Gastroesophageal sphincter (tissue), 4 donors: Measurements from ENCODE around the gene MSX2. TPM values are rescaled to one million over a fixed set of nuclear protein-coding genes. Genes with fewer than 3 reads are reported as not detected.

Source experiments
- ATAC-seq: fragments of 150-250 bp; one replicate; pipeline ENCODE4 v1.9.1; 2016; ENCODE audit warnings: mild to moderate bottlenecking, moderate library complexity
- H3K27ac ChIP-seq, 4 donors: fragments of 200-600 bp; sonication (generic) in 3 of 4; 1 replicate in 3 of 4; 2 replicates in 1 of 4; pipeline ENCODE4 v1.5.1; 2016 to 2019
- H3K27me3 ChIP-seq: fragments of 200-600 bp; sonication (generic); one replicate; pipeline ENCODE4 v1.5.1; 2019
- H3K36me3 ChIP-seq, 2 donors: fragments of 200-600 bp; sonication (generic); one replicate each; pipeline ENCODE4 v1.5.1; 2019; ENCODE audit warnings: control low read depth in 1 of 2
- H3K4me1 ChIP-seq, 3 donors: fragments of 200-600 bp; sonication (generic); 1 replicate in 2 of 3; 2 replicates in 1 of 3; pipeline ENCODE4 v1.5.1; 2016 to 2019; ENCODE audit warnings: control low read depth in 2 of 3
- H3K4me3 ChIP-seq, 2 donors: fragments of 200-600 bp; sonication (generic); one replicate each; pipeline ENCODE4 v1.5.1; 2019; ENCODE audit warnings: mild to moderate bottlenecking in 1 of 2, moderate library complexity in 1 of 2
- H3K9me3 ChIP-seq, 3 donors: fragments of 200-600 bp; sonication (generic); one replicate each; pipeline ENCODE4 v1.5.1; 2017 to 2019; ENCODE audit warnings: control low read depth in 2 of 3
- CTCF ChIP-seq, 4 experiments: fragments of 200-600 bp in 2 of 4; fragments of 450-650 bp in 2 of 4; sonication (generic) in 1 of 4; IDR thresholded peaks; one replicate each; pipeline ENCODE4 v1.5.1; 2017 to 2019; ENCODE audit warnings: antibody characterized with exemption in 4 of 4, mild to moderate bottlenecking in 2 of 4, moderate library complexity in 2 of 4
- EP300 ChIP-seq: sonication (generic); formaldehyde crosslinking; IDR thresholded peaks from one replicate; pipeline ENCODE4 v1.6.1; 2017; ENCODE audit warnings: antibody characterized with exemption, mild to moderate bottlenecking
- POLR2A ChIP-seq, 2 donors: fragments of 450-650 bp; IDR thresholded peaks; one replicate each; pipeline ENCODE4 v1.6.1; 2017; ENCODE audit warnings: antibody characterized with exemption in 2 of 2, mild to moderate bottlenecking in 2 of 2, moderate library complexity in 1 of 2
- POLR2AphosphoS5 ChIP-seq: sonication (generic); formaldehyde crosslinking; IDR thresholded peaks from one replicate; pipeline ENCODE4 v1.6.1; 2017; ENCODE audit warnings: antibody characterized with exemption
- WGBS, 2 donors: methylation state at CpG; one replicate each; pipeline ENCODE4 v1.1.5; 2018; ENCODE audit warnings: low coverage in 1 of 2; 5-methylcytosine and 5-hydroxymethylcytosine counted together
- total RNA-seq, 4 donors: library from RNA; depleted of rRNA; stranded (reverse); fragments of >200 nt; gene quantifications; one replicate each; pipeline ENCODE4 v1.1.0, GENCODE V29; 2016

Gene MSX2
- total RNA-seq, 4 donors from 2014 or later = 0.81 to 2.6 (median 1.2) TPM

DNA sequence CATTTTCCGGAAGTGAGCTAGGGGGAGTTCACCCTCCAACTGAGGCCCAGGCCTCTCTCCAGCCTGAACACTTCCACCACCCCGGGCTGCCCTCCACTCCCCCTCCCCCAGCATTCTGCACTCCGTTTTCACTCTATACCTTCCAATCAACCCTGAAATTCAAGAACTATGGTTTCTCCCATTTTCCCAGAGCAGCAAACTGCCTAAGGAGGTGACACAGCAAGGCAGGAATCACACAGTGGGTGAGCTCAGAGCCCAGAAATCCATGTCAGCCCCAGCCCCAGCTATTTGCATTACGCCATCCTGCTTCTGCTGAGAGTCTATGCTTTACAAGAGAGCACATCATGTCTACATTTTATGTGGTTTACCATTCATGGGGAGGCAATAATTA, 11.9 kb downstream of the MSX2 start:
- no peaks in the 10 kb centered on the region for H3K36me3 ChIP-seq
- H3K4me1 ChIP-seq = peaks cover 0 to 23% (median 6%) of the 10 kb centered on the region in 3 donors
- 25 to 26% methylated on average over 4 of the region's 4 CpGs for WGBS, 2 donors
- peaks cover 80% of the 10 kb centered on the region for H3K27me3 ChIP-seq
- H3K4me3 ChIP-seq = no peak overlapping the region
- no peak for ATAC-seq
- TF ChIP-seq EP300 (no peak), POLR2AphosphoS5 (no peak), POLR2A (IDR thresholded peaks at IDR 0.05) (no peak), CTCF (IDR thresholded peaks at IDR 0.05) (no peak)
- no peak overlapping the region for H3K27ac ChIP-seq
- H3K9me3 ChIP-seq = no peaks in the 10 kb centered on the region

DNA sequence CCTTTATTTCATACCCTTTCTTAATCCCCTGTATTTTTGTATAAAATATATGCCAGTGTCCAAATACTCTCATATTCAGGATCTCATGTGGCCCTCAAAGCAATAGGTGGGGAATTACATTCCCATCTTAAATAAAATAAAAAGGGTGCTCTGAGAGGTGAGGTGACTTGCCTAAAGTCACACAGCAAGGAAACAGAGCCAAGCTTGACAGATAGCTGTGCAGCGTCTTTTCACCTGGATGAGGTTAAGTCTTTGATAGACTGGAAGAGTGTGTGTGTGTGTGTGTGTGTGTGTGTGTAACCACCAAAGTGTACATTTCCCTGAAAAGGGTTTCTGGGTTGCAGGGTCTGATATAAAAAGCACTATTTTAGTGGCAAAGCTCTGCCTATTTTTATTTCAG, 12.4 kb downstream of the MSX2 start:
- Histone ChIP-seq H3K4me3 (no peak overlapping the region), H3K4me1 (peaks cover 0 to 18% (median 6%) of the 10 kb centered on the region in 3 donors), H3K27me3 (peaks cover 79% of the 10 kb centered on the region), H3K27ac (no peak overlapping the region), H3K9me3 (no peaks in the 10 kb centered on the region), H3K36me3 (no peaks in the 10 kb centered on the region)
- no peak for TF ChIP-seq EP300
- no peak for TF ChIP-seq POLR2A (IDR thresholded peaks at IDR 0.05)
- no peak for TF ChIP-seq CTCF (IDR thresholded peaks at IDR 0.05)
- TF ChIP-seq POLR2AphosphoS5 = no peak
- no peak for ATAC-seq
- WGBS, 2 donors = 56 to 64% methylated on average over 1 of the region's 1 CpG

DNA sequence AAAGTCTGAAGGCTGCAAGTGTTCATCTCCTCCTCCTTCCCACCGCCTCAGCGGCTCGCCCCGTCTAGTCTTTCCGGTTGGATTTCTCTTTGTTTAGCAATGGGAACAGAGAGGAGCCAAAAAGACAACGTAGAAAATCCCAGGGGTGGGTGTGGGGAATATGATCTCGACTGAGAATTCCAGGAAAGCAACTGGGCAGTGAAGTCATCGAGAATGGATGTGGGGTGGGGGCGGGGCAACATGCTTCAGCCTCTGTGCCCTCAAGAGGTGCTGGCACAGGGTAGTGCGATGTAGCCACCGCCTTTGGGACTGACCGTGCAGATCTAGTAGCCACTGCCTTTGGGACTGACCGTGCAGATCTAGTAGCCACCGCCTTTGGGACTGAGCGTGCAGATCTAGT, 12.9 kb downstream of the MSX2 start:
- WGBS, 2 donors = 33% methylated on average over 7 of the region's 15 CpGs; no CpG with 5 or more reads in 1 of the 2 donors
- peaks cover 79% of the 10 kb centered on the region for H3K27me3 ChIP-seq
- no peak overlapping the region for H3K27ac ChIP-seq
- no peaks in the 10 kb centered on the region for H3K9me3 ChIP-seq
- no peaks in the 10 kb centered on the region for H3K36me3 ChIP-seq
- H3K4me3 ChIP-seq = no peak overlapping the region
- TF ChIP-seq POLR2A (IDR thresholded peaks at IDR 0.05) (no peak), POLR2AphosphoS5 (no peak), CTCF (IDR thresholded peaks at IDR 0.05) (no peak), EP300 (no peak)
- peaks cover 0 to 13% (median 6%) of the 10 kb centered on the region in 3 donors for H3K4me1 ChIP-seq
- ATAC-seq = no peak

DNA sequence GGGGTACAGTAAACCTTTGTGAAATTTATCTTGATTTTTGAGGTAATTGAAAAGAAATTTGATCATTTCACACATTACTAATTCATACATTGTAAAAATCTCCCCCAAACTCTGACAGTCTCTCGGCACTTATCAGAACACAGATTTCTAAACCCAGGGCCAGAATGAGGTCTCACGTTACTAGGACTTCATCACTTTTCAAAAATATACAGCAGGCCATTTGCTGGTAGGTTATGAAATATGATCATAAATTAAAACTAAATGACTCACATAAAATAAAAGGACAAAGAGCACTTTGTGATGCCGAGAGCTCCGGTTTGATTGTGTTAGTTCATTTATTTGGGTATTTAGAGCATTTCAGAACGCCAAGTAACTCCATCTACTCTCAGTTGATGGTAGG, 17.0 kb downstream of the MSX2 start:
- H3K4me3 ChIP-seq = no peak overlapping the region
- no peaks in the 10 kb centered on the region for H3K4me1 ChIP-seq
- H3K27ac ChIP-seq = no peak overlapping the region
- H3K9me3 ChIP-seq = no peaks in the 10 kb centered on the region
- no peak for ATAC-seq
- H3K27me3 ChIP-seq = peaks cover 69% of the 10 kb centered on the region
- WGBS, 2 donors = 58 to 70% methylated on average over 4 to 5 of the region's 5 CpGs
- no peak for TF ChIP-seq EP300
- TF ChIP-seq POLR2AphosphoS5 = no peak
- no peak for TF ChIP-seq CTCF (IDR thresholded peaks at IDR 0.05)
- no peak for TF ChIP-seq POLR2A (IDR thresholded peaks at IDR 0.05)
- H3K36me3 ChIP-seq = no peaks in the 10 kb centered on the region

- H3K27ac ChIP-seq = no peak overlapping the region
- ATAC-seq = no peak
- 64 to 80% methylated on average over 2 of the region's 2 CpGs for WGBS, 2 donors
- no peaks in the 10 kb centered on the region for H3K4me1 ChIP-seq
- H3K4me3 ChIP-seq = no peak overlapping the region
- peaks cover 66% of the 10 kb centered on the region for H3K27me3 ChIP-seq
- no peaks in the 10 kb centered on the region for H3K36me3 ChIP-seq
- TF ChIP-seq POLR2AphosphoS5 (no peak), EP300 (no peak), CTCF (IDR thresholded peaks at IDR 0.05) (no peak), POLR2A (IDR thresholded peaks at IDR 0.05) (no peak)
- H3K9me3 ChIP-seq = no peaks in the 10 kb centered on the region
Observed at GRCh38 chr5:174744896-174745295, 20.5 kb downstream of the MSX2 start.
